HG03066 (cell line): ENCODE measurements around the gene PRR3.

Experiments used
- ATAC-seq: cut with Tn5 transposase; IDR thresholded peaks from one replicate; pipeline ENCODE4 v1.9.1; 2021; ENCODE audit warnings: low read depth; ENCODE audit not compliant: unreplicated experiment

Gene PRR3

DNA sequence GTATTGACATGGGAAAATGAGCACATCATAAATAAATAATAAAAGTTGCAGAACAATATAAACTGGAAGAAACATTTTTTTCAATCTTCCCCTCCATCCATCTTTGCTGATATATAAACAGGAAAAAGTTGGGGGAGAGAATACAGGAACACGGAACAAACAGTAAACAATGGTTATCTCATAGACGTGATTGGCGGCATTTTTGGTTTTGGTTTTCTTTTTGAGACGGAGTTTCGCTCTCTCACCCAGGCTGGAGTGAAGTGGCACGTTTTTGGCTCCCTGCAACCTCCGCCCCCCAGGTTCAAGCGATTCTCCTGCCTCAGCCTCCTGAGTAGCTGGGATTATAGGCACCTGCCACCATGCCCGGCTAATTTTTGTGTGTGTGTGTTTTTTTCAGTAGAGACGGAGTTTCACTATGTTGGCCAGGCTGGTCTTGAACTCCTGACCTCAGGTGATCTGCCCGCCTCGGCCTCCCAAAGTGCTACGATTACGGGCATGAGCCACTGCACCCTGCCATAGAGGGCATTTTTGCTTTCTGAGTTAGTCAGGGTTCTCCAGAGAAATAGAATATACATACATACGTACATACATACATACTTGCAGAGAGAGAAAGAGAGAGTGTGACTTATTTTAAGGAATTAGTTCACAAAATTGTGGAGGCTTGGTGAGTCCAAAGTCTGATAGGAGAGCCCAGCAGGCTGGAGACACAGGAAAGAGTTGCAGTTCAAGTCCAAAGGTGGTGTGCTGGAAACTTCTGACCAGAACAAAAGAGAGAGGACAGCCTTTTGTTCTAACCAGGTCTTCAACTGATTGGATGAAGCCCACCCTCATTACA, 23.4 kb upstream of the PRR3 start:
- ATAC-seq: no peak

DNA sequence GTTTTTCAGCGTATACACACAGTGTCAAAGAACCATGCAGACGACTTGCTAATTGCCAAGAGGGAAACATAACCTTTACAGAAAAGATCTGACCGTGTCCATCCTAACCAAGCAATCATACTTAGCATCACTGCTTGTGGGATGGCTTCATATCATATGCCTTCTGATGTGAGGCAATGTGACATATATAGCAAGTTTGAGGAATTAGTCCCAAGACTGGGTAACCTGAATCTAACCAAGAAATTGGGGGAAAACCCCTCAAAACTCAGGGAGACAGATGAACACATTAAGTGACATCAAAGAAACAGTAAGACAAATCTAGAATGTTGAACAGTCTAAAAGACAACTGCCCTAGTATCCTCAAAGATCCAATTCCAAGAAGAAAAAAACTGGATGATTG, 19.2 kb upstream of the PRR3 start:
- ATAC-seq: no peak

DNA sequence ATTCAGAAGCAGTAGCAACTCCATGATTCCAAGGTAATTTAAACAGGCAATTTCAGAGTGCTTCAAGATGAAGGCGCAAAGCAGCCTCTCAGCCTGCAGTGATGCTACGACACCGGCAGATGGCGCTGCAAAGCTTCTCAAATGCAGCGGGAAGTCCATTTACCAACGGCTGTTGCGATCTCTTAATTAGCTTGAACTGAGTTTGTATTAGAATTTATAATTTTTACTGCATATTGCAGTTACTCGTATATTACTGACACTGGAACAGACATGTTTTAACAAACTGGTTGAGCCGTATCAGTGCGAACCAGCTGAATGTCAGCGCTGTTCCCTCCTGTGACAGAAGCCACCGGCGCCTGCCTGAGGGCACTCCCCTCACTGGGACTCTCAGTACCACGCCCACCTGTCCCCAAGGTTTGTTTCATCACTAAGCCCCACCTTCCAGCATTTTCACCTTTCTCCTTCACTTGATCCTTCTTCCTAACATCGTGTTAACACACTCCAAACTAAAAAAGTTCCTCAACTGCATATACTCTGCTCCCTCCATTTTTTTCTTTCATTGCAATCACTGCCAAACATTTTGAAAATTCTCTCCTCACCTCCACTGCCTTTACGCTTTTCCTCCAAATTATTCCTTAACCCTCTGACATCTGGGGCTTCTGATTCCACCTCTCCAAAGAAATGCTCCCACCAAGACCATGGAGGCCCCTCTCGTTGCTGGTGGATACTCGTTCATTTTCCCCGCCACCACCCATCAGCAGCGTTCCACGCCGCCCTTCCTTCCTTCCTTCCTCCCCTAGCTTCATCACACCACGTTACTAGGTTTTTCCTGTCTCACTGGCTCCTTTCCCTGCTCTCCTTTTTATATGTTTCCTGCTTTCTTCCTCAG, 15.3 kb upstream of the PRR3 start:
- peak; percentile 58 for ATAC-seq

DNA sequence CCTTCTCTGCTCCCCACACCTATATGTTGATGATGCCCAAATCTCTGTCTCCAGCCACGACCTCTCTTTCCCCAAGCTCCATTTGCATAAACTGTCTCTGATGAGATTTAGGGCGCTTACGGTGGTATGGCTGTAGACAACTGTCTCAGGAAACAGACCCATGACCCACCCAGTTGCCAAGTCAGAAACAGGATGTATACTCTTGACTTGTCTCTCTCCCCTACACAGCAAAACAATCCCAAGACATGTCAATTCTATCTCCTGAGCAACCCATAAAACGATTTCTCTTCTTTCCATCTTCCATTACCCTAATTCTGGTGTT, 14.7 kb upstream of the PRR3 start:
- no peak for ATAC-seq

DNA sequence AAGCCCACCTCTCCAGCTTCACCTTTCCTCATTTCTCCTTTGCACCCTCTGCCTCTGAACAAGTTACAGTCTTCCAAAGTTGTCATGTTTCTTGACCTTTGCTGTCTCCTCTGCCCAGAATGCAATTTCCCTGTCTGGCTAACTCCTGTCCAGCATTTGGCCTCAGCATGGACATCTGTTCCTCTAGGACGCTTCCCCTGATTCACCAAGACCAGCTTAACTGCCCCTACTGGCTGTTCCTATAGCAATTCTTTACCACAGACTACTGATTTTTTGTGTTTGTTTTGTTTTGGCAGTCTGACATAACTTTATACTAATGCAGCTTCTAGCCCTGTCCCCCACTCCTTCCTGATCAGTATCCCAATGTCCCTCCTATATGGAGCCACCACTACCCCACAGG, 14.2 kb upstream of the PRR3 start:
- no peak for ATAC-seq

DNA sequence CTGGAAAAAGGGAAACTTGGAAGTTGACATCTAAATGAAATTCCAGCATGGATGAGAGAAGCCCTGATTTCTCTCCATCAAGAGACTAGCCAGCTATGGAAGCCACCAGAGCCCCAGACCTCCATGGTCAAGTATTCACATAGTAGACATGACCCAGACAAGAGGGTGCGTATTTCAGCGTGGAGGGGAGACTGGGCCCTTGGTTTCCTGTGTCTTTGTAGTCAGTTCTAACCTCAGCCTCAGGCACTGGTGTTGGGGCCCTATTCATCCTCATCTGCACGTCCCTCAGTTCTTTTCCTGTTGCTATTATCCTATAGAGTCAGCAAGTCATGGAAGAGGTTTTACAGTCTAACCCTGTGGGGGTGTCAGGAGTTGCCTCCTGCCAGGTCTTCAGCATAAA, 13.3 kb upstream of the PRR3 start:
- no peak for ATAC-seq

DNA sequence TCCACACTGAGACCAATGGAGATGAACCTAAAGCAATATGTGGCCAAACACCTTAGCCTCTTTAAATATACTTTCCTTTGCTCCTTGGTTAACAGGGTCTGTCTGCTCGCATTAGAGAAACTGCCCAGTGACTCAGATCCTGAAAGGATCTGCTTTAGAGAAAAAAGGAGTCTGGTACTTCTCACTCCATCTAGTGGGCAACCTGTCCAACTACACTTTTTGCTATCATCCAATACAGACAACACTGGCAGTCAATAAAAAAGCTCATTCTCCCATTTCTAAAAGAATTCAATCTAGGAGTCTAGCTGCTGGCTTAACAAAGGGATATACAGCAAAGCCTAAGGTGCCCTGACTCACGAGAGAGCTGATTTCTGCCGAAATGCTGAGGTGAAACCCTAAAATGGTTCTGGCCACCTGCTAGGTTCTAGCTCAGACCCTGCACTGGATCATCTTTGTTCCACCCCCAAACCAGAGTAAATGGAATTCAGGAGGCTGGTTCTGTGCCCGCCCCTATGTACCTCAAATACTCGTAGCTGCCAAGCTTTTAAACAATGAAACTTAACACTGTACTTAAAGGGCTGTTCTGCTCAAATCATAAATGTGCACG, 12.3 kb upstream of the PRR3 start:
- no peak for ATAC-seq

DNA sequence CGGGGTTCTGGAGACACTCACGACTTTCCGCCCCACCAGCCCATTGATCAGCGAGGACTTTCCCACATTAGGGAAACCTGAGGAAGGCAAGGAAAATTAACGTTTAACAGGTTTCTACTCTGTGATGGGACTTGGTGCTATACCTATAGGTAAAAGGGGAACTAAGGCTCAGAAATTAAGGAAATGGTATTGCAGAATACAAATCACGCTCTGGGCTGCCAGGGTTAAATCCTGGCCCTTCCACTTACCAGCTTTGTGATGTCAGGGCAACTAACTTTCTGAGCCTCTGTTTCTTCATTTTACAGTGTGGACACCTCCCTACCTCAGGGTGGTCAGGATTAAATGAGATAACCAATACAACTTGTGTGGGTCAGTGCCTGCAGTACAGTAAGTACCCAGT, 9.6 kb upstream of the PRR3 start:
- ATAC-seq: no peak

DNA sequence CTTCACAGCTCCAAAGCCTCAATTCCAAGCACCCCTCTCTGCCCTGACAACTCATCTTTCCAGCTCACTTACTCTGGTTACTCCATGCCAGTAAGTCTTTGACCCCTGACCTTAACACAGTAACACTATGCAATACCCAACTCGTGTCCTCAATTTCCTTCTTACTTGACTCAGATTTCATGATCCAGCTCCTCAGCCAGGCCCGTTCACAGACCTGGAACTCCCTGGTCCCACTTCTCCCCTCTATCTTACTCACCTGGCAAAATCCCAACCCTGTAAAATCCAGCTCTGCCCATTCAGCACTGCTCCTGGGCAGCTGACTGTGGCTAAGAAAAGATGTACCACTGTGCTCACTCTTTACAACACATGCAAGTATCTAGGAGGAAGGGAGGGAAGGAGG, 8.7 kb upstream of the PRR3 start:
- no peak for ATAC-seq

DNA sequence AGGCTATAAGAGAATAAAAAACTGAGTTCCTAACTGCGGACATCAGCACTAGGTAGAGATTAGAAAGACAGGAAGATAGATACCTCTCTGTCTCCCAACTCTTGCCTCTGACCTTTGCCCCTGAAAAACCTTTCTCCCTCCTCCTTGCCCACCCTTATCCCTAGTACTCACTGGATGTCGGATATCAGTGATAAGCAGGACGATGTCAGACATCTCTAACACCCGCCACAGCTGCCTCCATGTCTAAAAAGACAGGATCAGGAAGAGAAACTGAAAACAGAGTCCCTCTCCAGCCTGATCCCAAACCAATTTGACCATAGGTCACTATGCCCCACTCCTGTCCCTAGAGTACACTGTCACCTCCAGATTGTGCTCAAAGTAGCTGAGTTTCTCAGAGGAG, 2.7 kb upstream of the PRR3 start:
- ATAC-seq: no peak

DNA sequence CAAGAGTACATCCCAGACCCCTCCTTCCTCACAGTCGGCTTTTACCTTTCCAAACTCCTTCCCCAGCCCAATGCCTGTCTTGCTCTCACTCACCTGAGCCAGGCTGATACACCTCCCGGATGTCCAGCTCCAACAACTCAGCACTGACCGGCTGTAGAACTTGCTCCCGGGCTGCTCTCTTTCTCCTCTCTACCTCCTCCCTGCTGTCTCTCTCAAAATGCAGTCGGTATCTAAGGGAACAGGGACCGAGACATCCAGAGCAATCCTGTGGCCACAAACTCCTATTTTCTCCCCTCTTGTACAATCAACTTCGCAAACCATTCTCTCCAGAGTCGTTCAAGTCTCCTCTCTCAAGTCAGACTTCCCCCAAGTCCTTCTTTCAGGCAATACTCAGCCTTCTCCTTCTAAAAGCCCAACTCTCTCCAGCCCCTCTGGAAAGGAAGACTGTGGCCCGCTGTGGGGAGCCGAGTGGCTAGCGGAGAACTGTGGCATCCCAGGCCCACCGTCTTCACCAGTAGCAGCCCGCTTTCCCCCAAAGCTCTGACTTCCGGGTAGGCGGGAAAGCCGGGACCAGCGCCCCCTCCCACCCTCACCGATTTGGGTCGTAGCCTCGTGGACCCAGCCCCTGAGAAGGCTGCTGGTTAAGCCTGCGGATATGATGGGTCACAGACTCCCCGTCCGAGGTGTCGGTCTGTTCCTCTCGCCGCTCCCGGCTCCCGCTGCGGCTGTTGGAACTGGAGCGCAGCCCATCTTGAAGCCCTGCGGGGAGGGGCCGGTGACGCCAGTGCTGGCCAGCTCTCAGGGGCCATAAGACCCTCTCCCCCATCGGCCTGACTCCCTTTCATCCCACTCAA, 1.9 kb upstream of the PRR3 start:
- ATAC-seq: no peak

DNA sequence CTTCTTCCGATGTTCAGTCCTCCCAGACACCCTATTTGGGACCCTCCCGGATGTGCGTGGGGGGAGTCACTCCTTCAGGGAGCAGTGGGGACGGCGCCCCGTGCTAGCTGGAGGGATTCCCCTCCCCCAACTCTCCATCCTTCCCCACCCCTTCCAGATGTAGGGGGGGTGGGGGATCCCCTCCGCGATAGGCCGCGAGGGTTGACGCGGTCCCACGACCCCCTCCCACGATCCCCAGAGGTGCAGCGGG, 1.4 kb upstream of the PRR3 start:
- no peak for ATAC-seq

DNA sequence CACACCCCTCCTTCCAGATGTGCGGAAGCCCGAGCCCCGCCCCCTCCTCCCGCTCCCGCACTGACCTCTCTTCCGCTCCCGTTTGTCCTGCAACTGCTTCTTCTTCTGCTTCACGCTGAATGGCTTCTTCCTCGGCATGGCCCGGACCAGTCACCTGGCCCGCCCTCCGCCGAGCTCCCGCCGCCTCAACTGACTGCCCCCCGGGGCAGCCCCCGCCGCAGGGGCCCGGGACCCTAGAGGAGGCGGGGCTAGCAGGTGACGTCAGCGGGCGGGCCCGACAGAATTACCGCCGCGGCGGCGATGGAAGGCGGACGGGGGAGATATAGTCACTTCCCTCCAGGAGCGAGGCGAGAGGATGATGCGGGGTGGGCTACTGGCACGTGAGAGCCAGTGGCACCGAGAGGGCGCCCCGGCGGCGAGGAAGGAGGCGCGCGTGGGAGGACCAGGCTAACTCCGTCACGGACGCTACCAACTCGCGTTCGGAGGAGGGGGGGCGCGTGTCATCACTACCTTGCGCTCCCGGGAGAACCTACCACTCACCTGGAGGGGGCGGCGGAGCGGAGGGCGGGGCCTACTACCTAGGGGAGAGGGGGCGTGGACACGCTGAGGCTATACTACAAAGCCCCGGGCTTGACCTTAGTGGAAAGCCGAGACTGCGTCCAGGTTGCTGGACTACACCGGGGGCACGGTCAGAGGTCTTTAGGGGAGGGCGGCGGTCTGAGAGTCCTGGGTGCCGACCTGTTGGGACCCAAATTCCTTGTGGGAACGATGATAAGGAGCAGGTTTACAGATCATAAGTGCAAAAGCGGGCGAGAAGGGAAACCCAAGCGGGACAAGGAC, 809 bp upstream of the PRR3 start, which contains the start of gene GNL1:
Gene GNL1 (minus strand): TSS at position 424 of the 840 bp plus-strand sequence. CDS start 286 bp downstream, at position 138.
- peak; percentile 79 for ATAC-seq

DNA sequence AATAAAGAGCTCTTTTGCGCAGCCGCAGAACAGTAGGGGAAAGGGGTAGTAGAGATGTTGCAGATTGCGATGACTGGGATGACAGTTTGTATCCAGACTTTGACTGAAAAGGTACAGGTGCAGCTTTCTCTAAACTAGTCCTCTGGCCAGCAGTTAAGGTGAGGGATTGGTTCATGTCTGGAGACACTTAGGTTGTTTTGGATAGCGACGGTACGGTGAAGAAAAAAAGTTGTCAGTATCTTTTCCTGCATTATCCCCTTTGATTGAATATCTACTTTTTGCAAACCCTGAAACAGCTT, 537 bp downstream of the PRR3 start:
- ATAC-seq: no peak

DNA sequence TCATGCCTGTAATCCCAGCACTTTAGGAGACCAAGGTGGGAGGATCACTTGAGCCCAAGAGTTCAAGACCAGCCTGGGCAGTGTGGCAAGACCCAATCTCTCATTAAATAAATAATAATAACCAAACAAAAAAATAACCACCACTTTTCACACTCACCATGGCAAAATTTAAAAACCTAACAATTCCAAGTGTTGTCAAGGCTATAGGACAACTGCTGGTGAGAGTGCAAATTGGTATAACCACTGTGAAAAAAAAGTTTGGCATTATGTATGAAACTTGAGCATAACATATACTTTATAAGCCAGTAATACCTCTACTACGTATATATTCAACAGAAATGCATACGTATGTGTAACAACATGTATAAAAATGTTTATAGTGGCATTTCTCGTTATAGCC, 3.8 kb downstream of the PRR3 start:
- ATAC-seq: no peak

DNA sequence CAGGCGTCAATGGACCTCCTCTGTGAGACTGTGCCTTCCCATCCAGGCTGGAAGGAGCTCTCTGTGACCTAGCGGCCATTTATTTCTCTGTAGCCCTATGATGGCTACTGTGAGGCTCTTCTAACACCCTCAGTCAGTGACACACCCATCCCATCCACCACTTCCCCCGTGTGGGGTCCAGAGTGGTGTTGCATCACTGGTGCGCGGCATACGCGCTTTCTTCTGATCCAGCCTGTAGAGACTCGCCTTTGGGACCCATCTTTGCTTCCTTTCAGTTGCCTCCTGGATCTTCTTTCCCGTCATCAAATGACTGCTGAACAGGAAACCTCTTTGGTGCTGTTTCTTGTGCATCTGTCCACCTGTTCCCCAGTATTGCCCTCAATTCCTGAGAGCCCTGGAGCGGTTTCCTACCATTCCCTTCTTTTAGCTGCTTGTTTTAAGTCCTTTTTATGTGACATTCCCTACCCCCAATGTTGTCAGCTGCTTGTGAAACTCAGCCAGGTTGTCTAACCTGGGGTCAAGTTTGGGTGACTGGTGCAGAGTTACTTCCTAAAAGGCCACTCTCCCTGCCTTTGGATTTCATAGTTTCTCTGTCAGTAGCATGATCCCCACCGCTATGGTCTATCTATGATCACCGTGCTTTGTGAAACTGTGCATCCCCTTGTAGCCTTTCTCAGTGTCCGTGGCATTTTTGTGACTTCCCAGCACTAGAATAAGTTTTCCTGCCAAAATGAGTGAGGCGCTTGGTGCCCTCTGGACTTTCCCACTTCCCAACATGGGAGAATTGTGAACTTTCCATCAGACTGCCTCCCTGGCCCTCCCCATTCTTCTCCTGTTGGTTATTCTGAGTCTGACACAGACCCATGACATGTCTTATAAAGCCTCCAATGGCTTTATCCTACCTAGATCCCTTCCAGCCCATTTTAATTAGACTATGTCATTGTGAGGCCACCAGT, 5.7 kb downstream of the PRR3 start:
- no peak for ATAC-seq

DNA sequence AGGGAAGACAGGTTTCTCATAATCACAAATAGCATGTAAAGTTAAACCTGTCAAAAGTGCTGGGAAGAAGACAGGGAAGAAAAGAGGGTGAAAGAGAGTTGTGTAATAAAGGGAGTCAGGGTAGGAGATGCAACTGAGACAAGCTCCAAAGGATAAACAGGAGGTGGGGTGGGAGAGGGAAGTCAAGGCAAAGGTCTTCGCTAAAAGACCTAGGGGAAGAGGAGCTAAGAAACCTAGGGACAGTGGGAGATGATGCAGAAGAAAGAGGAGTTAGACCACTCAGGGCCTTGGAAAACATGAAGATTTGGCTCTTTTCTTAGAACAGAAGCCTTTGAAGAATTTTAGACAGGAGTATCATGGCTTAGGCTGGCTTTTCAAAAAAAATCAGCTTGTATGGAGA, 7.0 kb downstream of the PRR3 start:
- ATAC-seq: no peak

DNA sequence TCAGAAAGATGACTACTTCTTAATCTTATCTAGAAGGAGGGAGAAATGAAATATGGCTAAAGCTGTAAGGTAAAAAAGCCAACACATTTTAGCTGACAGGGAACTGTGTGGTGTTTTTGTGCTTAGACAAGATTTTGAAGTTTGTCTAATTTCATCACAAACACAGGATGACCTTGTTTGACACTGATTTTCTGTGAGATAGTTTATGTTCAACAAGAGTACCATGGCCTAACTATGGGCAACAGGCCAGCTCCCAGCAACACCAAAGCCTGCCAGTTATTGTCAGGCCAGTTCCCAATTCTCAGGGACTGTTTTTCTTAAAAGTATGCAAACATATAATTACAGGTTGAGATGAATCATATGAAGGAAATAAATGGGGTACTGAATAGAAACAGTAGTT, 8.7 kb downstream of the PRR3 start:
- no peak for ATAC-seq

DNA sequence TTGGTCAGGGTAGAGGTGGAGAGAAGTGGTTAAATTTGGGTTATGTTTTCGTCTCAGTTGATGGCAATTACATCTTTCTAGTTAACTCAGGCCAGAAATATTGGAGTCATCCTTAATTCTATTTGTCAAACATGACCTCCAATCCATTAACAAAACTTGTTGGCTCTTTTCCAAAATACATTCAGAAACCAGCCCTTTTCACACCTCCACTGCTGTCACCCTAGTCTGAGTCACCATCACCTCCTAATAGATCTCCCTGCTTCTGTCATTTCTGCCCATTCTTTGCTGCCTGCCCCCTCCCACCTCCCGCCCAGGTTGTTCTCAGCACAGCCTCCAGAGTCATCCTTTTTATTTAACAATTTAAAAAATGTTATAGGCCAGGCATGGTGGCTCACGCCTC, 11.2 kb downstream of the PRR3 start:
- ATAC-seq: no peak
